HEK293 (cell line): ENCODE measurements around the gene RTRAF.

ENCODE experiments used
- CTCF ChIA-PET: fragments of 350-600 bp; formaldehyde crosslinking; extraction: SDS; loops from one replicate; lab custom pipeline; 2021; ENCODE audit warnings: antibody characterized with exemption; lab: Yijun Ruan, JAX
- POLR2A ChIA-PET: fragments of 300-600 bp; formaldehyde crosslinking; extraction: SDS; loops from one replicate; lab custom pipeline; 2020; ENCODE audit warnings: antibody characterized with exemption, inconsistent platforms; lab: Yijun Ruan, JAX
- H3K27ac ChIP-seq: fragments of 200-500 bp; sonication (Bioruptor generic); 2 replicates; pipeline ENCODE4 v1.5.1; 2014; ENCODE audit warnings: low read depth, low read length, control low read depth, inconsistent platforms; ENCODE audit errors: extremely low read depth
- H3K36me3 ChIP-seq, 2 experiments: fragments of 200-500 bp in 1 of 2; sonication (Bioruptor generic) in 1 of 2; 1 replicate in 1 of 2; 2 replicates in 1 of 2; pipeline ENCODE4 v1.5.1; 2014 to 2017; ENCODE audit warnings: inconsistent platforms in 2 of 2, low read length in 2 of 2; ENCODE audit not compliant: control insufficient read depth in 2 of 2, insufficient read depth in 1 of 2
- H3K4me1 ChIP-seq: fragments of 200-500 bp; sonication (Bioruptor generic); 2 replicates; pipeline ENCODE4 v1.5.1; 2014; ENCODE audit warnings: mild to moderate bottlenecking, low read length, inconsistent platforms; ENCODE audit not compliant: control insufficient read depth, insufficient read depth
- H3K4me3 ChIP-seq: 2 replicates; pipeline ENCODE4 v1.5.1; 2011; ENCODE audit warnings: low read depth, mild to moderate bottlenecking, control low read depth, low read length, moderate library complexity
- H3K9me3 ChIP-seq: fragments of 200-500 bp; sonication (Bioruptor generic); 2 replicates; pipeline ENCODE4 v1.5.1; 2014; ENCODE audit warnings: low read depth, low read length, inconsistent platforms; ENCODE audit not compliant: control insufficient read depth, insufficient read depth
- CTCF ChIP-seq: fragments of 450-650 bp; formaldehyde crosslinking; IDR thresholded peaks from 2 replicates; pipeline ENCODE4 v1.5.1; 2016; ENCODE audit warnings: missing biosample characterization, missing genetic modification characterization
- HIC1 ChIP-seq: fragments of 450-650 bp; formaldehyde crosslinking; IDR thresholded peaks from 2 replicates; pipeline ENCODE4 v1.5.1; 2016; ENCODE audit warnings: missing biosample characterization, missing genetic modification characterization
- HOXC10 ChIP-seq: sonication (generic); formaldehyde crosslinking; IDR thresholded peaks from 2 replicates; pipeline ENCODE4 v1.8.1; 2023; ENCODE audit warnings: mild to moderate bottlenecking, missing genetic modification reagents
- KLF16 ChIP-seq: fragments of 450-650 bp; formaldehyde crosslinking; IDR thresholded peaks from 2 replicates; pipeline ENCODE4 v1.5.1; 2017; ENCODE audit warnings: missing biosample characterization, missing genetic modification characterization
- MZF1 ChIP-seq: fragments of 450-650 bp; formaldehyde crosslinking; IDR thresholded peaks from 2 replicates; pipeline ENCODE4 v1.5.1; 2017; ENCODE audit warnings: missing biosample characterization, missing genetic modification characterization, borderline replicate concordance
- PATZ1 ChIP-seq: fragments of 450-650 bp; formaldehyde crosslinking; IDR thresholded peaks from 2 replicates; pipeline ENCODE4 v1.5.1; 2016; ENCODE audit warnings: missing biosample characterization, missing genetic modification characterization
- SALL2 ChIP-seq: fragments of 450-650 bp; formaldehyde crosslinking; IDR thresholded peaks from 2 replicates; pipeline ENCODE4 v1.5.0; 2017; ENCODE audit warnings: missing biosample characterization, mild to moderate bottlenecking, missing genetic modification characterization, borderline replicate concordance
- SP3 ChIP-seq: fragments of 450-650 bp; formaldehyde crosslinking; IDR thresholded peaks from 2 replicates; pipeline ENCODE4 v1.5.1; 2016; ENCODE audit warnings: missing biosample characterization, missing genetic modification characterization
- ZBTB1 ChIP-seq: fragments of 450-650 bp; formaldehyde crosslinking; IDR thresholded peaks from 2 replicates; pipeline ENCODE4 v1.5.1; 2016; ENCODE audit warnings: missing biosample characterization, missing genetic modification characterization
- ZBTB17 ChIP-seq: fragments of 450-650 bp; formaldehyde crosslinking; IDR thresholded peaks from 2 replicates; pipeline ENCODE4 v1.5.1; 2016; ENCODE audit warnings: missing biosample characterization, missing genetic modification characterization
- ZNF169 ChIP-seq: fragments of 450-650 bp; formaldehyde crosslinking; IDR thresholded peaks from 2 replicates; pipeline ENCODE4 v1.5.1; 2016; ENCODE audit warnings: missing biosample characterization, missing genetic modification characterization
- ZNF221 ChIP-seq: fragments of 450-650 bp; formaldehyde crosslinking; IDR thresholded peaks from 2 replicates; pipeline ENCODE4 v1.5.1; 2017; ENCODE audit warnings: missing biosample characterization, missing genetic modification characterization, borderline replicate concordance
- ZNF223 ChIP-seq: fragments of 450-650 bp; formaldehyde crosslinking; IDR thresholded peaks from 2 replicates; pipeline ENCODE4 v1.5.1; 2016; ENCODE audit warnings: missing biosample characterization, missing genetic modification characterization
- ZNF350 ChIP-seq: fragments of 450-650 bp; formaldehyde crosslinking; IDR thresholded peaks from 2 replicates; pipeline ENCODE4 v1.5.0; 2017; ENCODE audit warnings: missing biosample characterization, mild to moderate bottlenecking, missing genetic modification characterization
- ZNF561 ChIP-seq: fragments of 450-650 bp; IDR thresholded peaks from 2 replicates; pipeline ENCODE4 v1.5.1; 2018; ENCODE audit warnings: missing biosample characterization, missing genetic modification characterization, borderline replicate concordance
- ZNF645 ChIP-seq: fragments of 450-650 bp; formaldehyde crosslinking; IDR thresholded peaks from 2 replicates; pipeline ENCODE4; 2016; ENCODE audit warnings: missing biosample characterization, missing genetic modification characterization
- ZNF660 ChIP-seq: fragments of 450-650 bp; IDR thresholded peaks from 2 replicates; pipeline ENCODE4 v1.5.1; 2018; ENCODE audit warnings: missing biosample characterization, mild to moderate bottlenecking, missing genetic modification characterization
- ZNF777 ChIP-seq: fragments of 450-650 bp; formaldehyde crosslinking; IDR thresholded peaks from 2 replicates; pipeline ENCODE4 v1.5.1; 2017; ENCODE audit warnings: missing biosample characterization, missing genetic modification characterization, borderline replicate concordance
- ZNF791 ChIP-seq: fragments of 450-650 bp; formaldehyde crosslinking; IDR thresholded peaks from 2 replicates; pipeline ENCODE4 v1.5.1; 2016; ENCODE audit warnings: missing biosample characterization, missing genetic modification characterization
- ZSCAN16 ChIP-seq: fragments of 450-650 bp; formaldehyde crosslinking; IDR thresholded peaks from 2 replicates; pipeline ENCODE4 v1.5.1; 2016; ENCODE audit warnings: missing biosample characterization, missing genetic modification characterization

RTRAF gene

GRCh38 chr14:51996148-51996746, 6.9 kb downstream of the RTRAF start (continued):
- no peak for TF ChIP-seq ZSCAN16 (tag by site-specific recombination)
- no peak for TF ChIP-seq ZNF169 (tag by site-specific recombination)
- no peak for TF ChIP-seq KLF16
- TF ChIP-seq CTCF (tag by site-specific recombination) = no peak
- no peak for TF ChIP-seq MZF1 (tag by site-specific recombination)
- no peak for TF ChIP-seq ZNF350 (tag by site-specific recombination)
- TF ChIP-seq ZNF561 (tag by site-specific recombination) = no peak
- no peak for TF ChIP-seq SP3
- TF ChIP-seq SALL2 (tag by site-specific recombination) = no peak
- no peak for TF ChIP-seq HOXC10 (CRISPR knock-in tag)
- TF ChIP-seq, all 188 proteins: peak for 0

GRCh38 chr14:51998348-51998747, 9.0 kb downstream of the RTRAF start:
- peaks cover 57 to 98% of the 10 kb centered on the region in 2 experiments; a peak in 2 of 3 replicates for H3K36me3 ChIP-seq
- no peaks in the 10 kb centered on the region for H3K9me3 ChIP-seq
- no peak overlapping the region for H3K27ac ChIP-seq
- POLR2A ChIA-PET = no interaction called here
- no peak for TF ChIP-seq ZNF791 (tag by site-specific recombination)
- no peak for TF ChIP-seq PATZ1
- TF ChIP-seq ZNF660 = no peak
- TF ChIP-seq HIC1 (tag by site-specific recombination) = no peak
- no peak for TF ChIP-seq ZBTB1 (tag by site-specific recombination)
- TF ChIP-seq ZNF223 (tag by site-specific recombination) = no peak
- no peak for TF ChIP-seq ZNF221 (tag by site-specific recombination)
- TF ChIP-seq ZNF777 = no peak
- TF ChIP-seq SP3 = no peak
- no peak for TF ChIP-seq ZBTB17 (tag by site-specific recombination)
- no peak for TF ChIP-seq ZNF645 (tag by site-specific recombination)
- CTCF ChIA-PET = interaction anchor here (0.6 to 1.0 kb wide), 2 partner anchors 9 kb away, joined by 3 to 4 read pairs; no protein-coding TSS in a partner anchor
- no peaks in the 10 kb centered on the region for H3K4me1 ChIP-seq
- no peak overlapping the region for H3K4me3 ChIP-seq
